ENCODE measurements around the gene STIM2. TPM values are rescaled to one million over a fixed set of nuclear protein-coding genes. Genes with fewer than 3 reads are reported as not detected.
A peak's percentile ranks its signal among the peaks of the same experiment; 100 is the strongest.

STIM2 gene
- total and polyA plus RNA-seq, 2 donors (not counting 3 experiments of a cell fraction or from before 2014, with no cell fraction given) = 21.0 to 21.2 TPM

- no peaks in the 10 kb centered on the region for H3K79me2 ChIP-seq (ENCODE audit: control insufficient read depth, insufficient read depth, low read length)
- no peak overlapping the region for H3K9ac ChIP-seq (replicated peaks; ENCODE audit: extremely low read depth, insufficient read depth, low read length)
- H3K9me3 ChIP-seq (replicated peaks; ENCODE audit: control insufficient read depth, insufficient read depth, low read length) = no peaks in the 10 kb centered on the region
- POLR2A ChIA-PET = no interaction called here
- no peaks in the 10 kb centered on the region for H4K20me1 ChIP-seq (replicated peaks; ENCODE audit: control insufficient read depth, extremely low read depth, insufficient read depth, low read length)
- no peaks in the 10 kb centered on the region for H3K36me3 ChIP-seq (ENCODE audit: control insufficient read depth in 2 of 2, extremely low read depth in 1 of 2, insufficient read depth in 2 of 2, low read length in 2 of 2)
- BruUV-seq (replicated peaks) = no TSS peak
- peaks cover 18% of the 10 kb centered on the region for H3K4me1 ChIP-seq (ENCODE audit: control insufficient read depth, extremely low read depth, insufficient read depth, low read length)
- dilution Hi-C loops (cut with MboI; ENCODE audit: extremely low pct_ligation_motif_present, low sequenced_read_pairs) = no loop called here
- H3K4me2 ChIP-seq (ENCODE audit: insufficient read depth, low read length) = peak overlapping the region; percentile 59
- TF ChIP-seq JUN (IDR thresholded peaks at IDR 0.05; ENCODE audit: borderline replicate concordance, insufficient read depth, insufficient read length, low read depth) (peak; percentile 80), FOS (IDR thresholded peaks at IDR 0.05; ENCODE audit: borderline replicate concordance, insufficient read depth, low read length) (peak; percentile 62), GATA2 (IDR thresholded peaks at IDR 0.05; ENCODE audit: insufficient read depth, insufficient read length, low read depth, low read length) (no peak)
- DNase-seq (ENCODE audit: low read depth, low spot score) = peak; percentile 90
- no peaks in the 10 kb centered on the region for H3K27me3 ChIP-seq (ENCODE audit: control insufficient read depth in 2 of 2, insufficient read depth in 2 of 2, low read length in 2 of 2)
- intact Hi-C loops (cut with micrococcal nuclease) = loop anchor here (2.0 kb wide), 2 partner anchors 219 to 437 kb away; no protein-coding TSS in a partner anchor
- no peaks in the 10 kb centered on the region for H3K9me1 ChIP-seq (replicated peaks; ENCODE audit: control insufficient read depth, extremely low read depth, insufficient read depth, low read length)
- CTCF ChIA-PET = interaction anchor here (0.6 to 2.8 kb wide), 13 partner anchors 9 to 924 kb away, joined by 3 to 13 read pairs (median 4); partner anchors contain the start of gene STIM2
- H3K27ac ChIP-seq (ENCODE audit: insufficient read depth, low read depth, low read length) = peak overlapping the region; percentile 73
- no peak overlapping the region for H3K4me3 ChIP-seq (replicated peaks in 1 of 3; ENCODE audit: insufficient read depth in 1 of 3, low read depth in 1 of 3, low read length in 3 of 3)
- FAIRE-seq = peak; percentile 47
- H2AFZ ChIP-seq (ENCODE audit: low read depth, low read length) = no peak overlapping the region
Measured at GRCh38 chr4:27005501-27005900, 144.9 kb downstream of the STIM2 start.

DNA sequence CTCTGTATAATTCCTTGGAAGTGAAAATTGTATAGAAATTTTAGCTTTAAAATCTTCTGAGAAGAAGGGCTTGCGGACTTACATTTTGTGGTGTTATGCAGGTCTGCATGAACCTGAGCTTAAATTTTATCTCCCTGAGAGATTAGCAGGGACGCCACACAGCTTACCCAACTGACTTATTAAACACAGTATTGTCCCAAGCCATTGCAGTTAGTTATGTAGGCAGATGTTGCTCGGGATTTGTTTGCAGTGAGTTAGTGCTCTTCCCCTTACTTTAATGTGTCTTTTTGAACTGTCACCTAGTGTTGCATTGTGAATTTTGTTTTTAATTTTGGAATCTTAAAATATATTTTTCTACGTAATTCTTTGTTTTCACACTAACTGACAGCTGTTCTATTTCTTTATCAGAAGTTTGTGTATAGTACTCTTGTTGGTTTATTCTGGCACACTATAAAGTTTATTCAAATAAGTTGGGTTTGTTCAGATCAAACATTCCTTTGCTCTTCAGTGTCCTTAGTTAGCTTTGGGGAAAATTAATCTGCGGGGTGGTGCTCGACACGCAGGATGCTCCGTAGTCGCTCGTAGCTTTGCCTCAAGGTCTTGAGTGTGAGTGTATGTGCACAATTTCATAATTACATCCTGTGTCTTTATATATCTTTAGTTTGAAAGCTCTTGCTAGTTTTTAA lies 145.4 kb downstream of the STIM2 start:
- H3K79me2 ChIP-seq (ENCODE audit: control insufficient read depth, insufficient read depth, low read length) = no peaks in the 10 kb centered on the region
- peak; percentile 21 for DNase-seq (ENCODE audit: low read depth, low spot score)
- H3K36me3 ChIP-seq (ENCODE audit: control insufficient read depth in 2 of 2, extremely low read depth in 1 of 2, insufficient read depth in 2 of 2, low read length in 2 of 2) = no peaks in the 10 kb centered on the region
- H3K9ac ChIP-seq (replicated peaks; ENCODE audit: extremely low read depth, insufficient read depth, low read length) = no peak overlapping the region
- H2AFZ ChIP-seq (ENCODE audit: low read depth, low read length) = no peak overlapping the region
- ChIA-PET CTCF (interaction anchor here (0.6 to 2.8 kb wide), 14 partner anchors 9 to 681 kb away, joined by 3 to 13 read pairs (median 4); partner anchors contain the start of gene STIM2), POLR2A (no interaction called here)
- H4K20me1 ChIP-seq (replicated peaks; ENCODE audit: control insufficient read depth, extremely low read depth, insufficient read depth, low read length) = no peaks in the 10 kb centered on the region
- no peaks in the 10 kb centered on the region for H3K9me3 ChIP-seq (replicated peaks; ENCODE audit: control insufficient read depth, insufficient read depth, low read length)
- H3K27me3 ChIP-seq (ENCODE audit: control insufficient read depth in 2 of 2, insufficient read depth in 2 of 2, low read length in 2 of 2) = no peaks in the 10 kb centered on the region
- no peak for FAIRE-seq
- H3K4me2 ChIP-seq (ENCODE audit: insufficient read depth, low read length) = peak overlapping the region; percentile 59
- H3K4me3 ChIP-seq (replicated peaks in 1 of 3; ENCODE audit: insufficient read depth in 1 of 3, low read depth in 1 of 3, low read length in 3 of 3) = no peak overlapping the region
- BruUV-seq (replicated peaks) = no TSS peak
- dilution Hi-C loops (cut with MboI; ENCODE audit: extremely low pct_ligation_motif_present, low sequenced_read_pairs) = no loop called here
- peaks cover 18% of the 10 kb centered on the region for H3K4me1 ChIP-seq (ENCODE audit: control insufficient read depth, extremely low read depth, insufficient read depth, low read length)
- H3K27ac ChIP-seq (ENCODE audit: insufficient read depth, low read depth, low read length) = peak overlapping the region; percentile 29
- no peak for TF ChIP-seq JUN (IDR thresholded peaks at IDR 0.05; ENCODE audit: borderline replicate concordance, insufficient read depth, insufficient read length, low read depth)
- no peak for TF ChIP-seq GATA2 (IDR thresholded peaks at IDR 0.05; ENCODE audit: insufficient read depth, insufficient read length, low read depth, low read length)
- TF ChIP-seq, protein P1, sequence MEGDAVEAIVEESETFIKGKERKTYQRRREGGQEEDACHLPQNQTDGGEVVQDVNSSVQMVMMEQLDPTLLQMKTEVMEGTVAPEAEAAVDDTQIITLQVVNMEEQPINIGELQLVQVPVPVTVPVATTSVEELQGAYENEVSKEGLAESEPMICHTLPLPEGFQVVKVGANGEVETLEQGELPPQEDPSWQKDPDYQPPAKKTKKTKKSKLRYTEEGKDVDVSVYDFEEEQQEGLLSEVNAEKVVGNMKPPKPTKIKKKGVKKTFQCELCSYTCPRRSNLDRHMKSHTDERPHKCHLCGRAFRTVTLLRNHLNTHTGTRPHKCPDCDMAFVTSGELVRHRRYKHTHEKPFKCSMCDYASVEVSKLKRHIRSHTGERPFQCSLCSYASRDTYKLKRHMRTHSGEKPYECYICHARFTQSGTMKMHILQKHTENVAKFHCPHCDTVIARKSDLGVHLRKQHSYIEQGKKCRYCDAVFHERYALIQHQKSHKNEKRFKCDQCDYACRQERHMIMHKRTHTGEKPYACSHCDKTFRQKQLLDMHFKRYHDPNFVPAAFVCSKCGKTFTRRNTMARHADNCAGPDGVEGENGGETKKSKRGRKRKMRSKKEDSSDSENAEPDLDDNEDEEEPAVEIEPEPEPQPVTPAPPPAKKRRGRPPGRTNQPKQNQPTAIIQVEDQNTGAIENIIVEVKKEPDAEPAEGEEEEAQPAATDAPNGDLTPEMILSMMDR (IDR thresholded peaks at IDR 0.05; ENCODE audit: extremely low read depth in 1 of 2, insufficient read depth in 1 of 2, low read depth in 1 of 2, low read length in 2 of 2) = no peak
- TF ChIP-seq MAX (IDR thresholded peaks at IDR 0.05; ENCODE audit: insufficient read depth, insufficient read length) = no peak
- TF ChIP-seq EZH2 (IDR thresholded peaks at IDR 0.05; ENCODE audit: borderline replicate concordance, low read depth, low read length, severe bottlenecking) = no peak
- TF ChIP-seq POLR2A (IDR thresholded peaks at IDR 0.05; ENCODE audit: low read depth, low read length) = no peak
- no peak for TF ChIP-seq FOS (IDR thresholded peaks at IDR 0.05; ENCODE audit: borderline replicate concordance, insufficient read depth, low read length)
- no peak for TF ChIP-seq POLR2AphosphoS5 (IDR thresholded peaks at IDR 0.05; ENCODE audit: insufficient read depth, low read depth, low read length)
- TF ChIP-seq MYC (IDR thresholded peaks at IDR 0.05; ENCODE audit: low read depth, low read length) = no peak
- intact Hi-C loops (cut with micrococcal nuclease) = loop anchor here (2.0 kb wide), 3 partner anchors 219 to 679 kb away; no protein-coding TSS in a partner anchor
- H3K9me1 ChIP-seq (replicated peaks; ENCODE audit: control insufficient read depth, extremely low read depth, insufficient read depth, low read length) = no peaks in the 10 kb centered on the region

All from endothelial cell of umbilical vein (primary cell).